SK-N-SH treated with all-trans-retinoic acid at 6 μM for 48 hours (cell line): Measurements from ENCODE around the gene DNAJC10.

Experiments
- ATAC-seq: fragments of 200-7000 bp; cut with Tn5 transposase; 3 replicates; pipeline ENCODE4 v1.9.1; 2020; ENCODE audit warnings: mild to moderate bottlenecking, moderate library complexity
- ARNTL ChIP-seq: fragments of 450-650 bp; formaldehyde crosslinking; IDR thresholded peaks from 2 replicates; pipeline ENCODE4 v1.5.0; 2020; ENCODE audit warnings: low read depth, mild to moderate bottlenecking, moderate library complexity, borderline replicate concordance
- CSDC2 ChIP-seq: fragments of 250-450 bp; sonication (Bioruptor Pico); IDR thresholded peaks from 2 replicates; pipeline ENCODE4 v1.5.0; 2020; ENCODE audit warnings: mild to moderate bottlenecking, moderate library complexity
- CSRNP3 ChIP-seq: fragments of 250-450 bp; sonication (Bioruptor Pico); IDR thresholded peaks from 2 replicates; pipeline ENCODE4 v1.5.1; 2021; ENCODE audit warnings: mild to moderate bottlenecking, moderate library complexity
- ESRRG ChIP-seq: fragments of 250-450 bp; sonication (Bioruptor Pico); IDR thresholded peaks from 2 replicates; pipeline ENCODE4 v1.6.1; 2021; ENCODE audit warnings: mild to moderate bottlenecking
- GLIS3 ChIP-seq: fragments of 250-450 bp; sonication (Bioruptor Pico); IDR thresholded peaks from 2 replicates; pipeline ENCODE4 v1.5.0; 2020; ENCODE audit warnings: mild to moderate bottlenecking, moderate library complexity
- ISL1 ChIP-seq: fragments of 250-450 bp; sonication (Bioruptor Pico); IDR thresholded peaks from 2 replicates; pipeline ENCODE4 v2.1.2; 2022; ENCODE audit warnings: mild to moderate bottlenecking, moderate library complexity
- OSR1 ChIP-seq: fragments of 250-450 bp; sonication (Bioruptor Pico); IDR thresholded peaks from 2 replicates; pipeline ENCODE4 v1.8.0; 2022; ENCODE audit warnings: moderate library complexity, mild to moderate bottlenecking, inconsistent platforms
- PPARA ChIP-seq: fragments of 250-450 bp; sonication (Bioruptor Pico); IDR thresholded peaks from 2 replicates; pipeline ENCODE4 v1.5.0; 2020; ENCODE audit warnings: mild to moderate bottlenecking, borderline replicate concordance
- RARB ChIP-seq: fragments of 250-450 bp; sonication (Bioruptor Pico); IDR thresholded peaks from 2 replicates; pipeline ENCODE4 v1.8.0; 2021; ENCODE audit warnings: mild to moderate bottlenecking, moderate library complexity
- SNAI2 ChIP-seq: fragments of 250-450 bp; sonication (Bioruptor Pico); IDR thresholded peaks from 2 replicates; pipeline ENCODE4 v1.5.0; 2020; ENCODE audit warnings: mild to moderate bottlenecking, moderate library complexity
- TCF4 ChIP-seq: fragments of 250-450 bp; sonication (Bioruptor Pico); IDR thresholded peaks from 2 replicates; pipeline ENCODE4 v1.8.0; 2021; ENCODE audit warnings: mild to moderate bottlenecking, moderate library complexity, borderline replicate concordance
- TOX ChIP-seq: fragments of 250-450 bp; sonication (Bioruptor Pico); IDR thresholded peaks from 2 replicates; pipeline ENCODE4 v1.8.0; 2021; ENCODE audit warnings: mild to moderate bottlenecking, moderate library complexity, borderline replicate concordance
- ZC3H10 ChIP-seq: fragments of 250-450 bp; sonication (Bioruptor Pico); IDR thresholded peaks from 2 replicates; pipeline ENCODE4 v1.5.1; 2021; ENCODE audit warnings: mild to moderate bottlenecking, moderate library complexity
- ZFP3 ChIP-seq: fragments of 250-450 bp; sonication (Bioruptor Pico); IDR thresholded peaks from 2 replicates; pipeline ENCODE4 v1.5.0; 2020; ENCODE audit warnings: mild to moderate bottlenecking, moderate library complexity
- ZFP30 ChIP-seq: fragments of 450-650 bp; formaldehyde crosslinking; IDR thresholded peaks from 2 replicates; pipeline ENCODE4 v1.5.0; 2022; ENCODE audit warnings: mild to moderate bottlenecking, moderate library complexity
- ZNF565 ChIP-seq: fragments of 450-650 bp; formaldehyde crosslinking; conservative IDR thresholded peaks from 2 replicates; pipeline ENCODE4 v1.5.0; 2020; ENCODE audit warnings: low read depth, mild to moderate bottlenecking, moderate library complexity
- ZNF70 ChIP-seq: fragments of 450-650 bp; formaldehyde crosslinking; IDR thresholded peaks from 2 replicates; pipeline ENCODE4 v1.5.0; 2020; ENCODE audit warnings: mild to moderate bottlenecking, moderate library complexity
- ZNF8 ChIP-seq: fragments of 450-650 bp; formaldehyde crosslinking; IDR thresholded peaks from 2 replicates; pipeline ENCODE4 v1.5.0; 2020; ENCODE audit warnings: mild to moderate bottlenecking, moderate library complexity
- TF ChIP-seq, protein P1 (sequence below): fragments of 250-450 bp; sonication (Bioruptor Pico); IDR thresholded peaks from 2 replicates; pipeline ENCODE4 v1.5.1; 2020; ENCODE audit warnings: low read depth, mild to moderate bottlenecking, moderate library complexity
- TF ChIP-seq, protein P2 (sequence below): fragments of 250-450 bp; sonication (Bioruptor Pico); IDR thresholded peaks from 2 replicates; pipeline ENCODE4 v1.8.0; 2021; ENCODE audit warnings: low read depth, mild to moderate bottlenecking, moderate library complexity, borderline replicate concordance
- TF ChIP-seq, protein P3 (sequence below): fragments of 250-450 bp; sonication (Bioruptor Pico); IDR thresholded peaks from 2 replicates; pipeline ENCODE4 v1.5.0; 2020; ENCODE audit warnings: mild to moderate bottlenecking, moderate library complexity
- TF ChIP-seq, protein P4 (sequence below): fragments of 250-450 bp; sonication (Bioruptor Pico); IDR thresholded peaks from 2 replicates; pipeline ENCODE4 v1.8.0; 2020; ENCODE audit warnings: mild to moderate bottlenecking, moderate library complexity, borderline replicate concordance

The DNAJC10 gene

DNA sequence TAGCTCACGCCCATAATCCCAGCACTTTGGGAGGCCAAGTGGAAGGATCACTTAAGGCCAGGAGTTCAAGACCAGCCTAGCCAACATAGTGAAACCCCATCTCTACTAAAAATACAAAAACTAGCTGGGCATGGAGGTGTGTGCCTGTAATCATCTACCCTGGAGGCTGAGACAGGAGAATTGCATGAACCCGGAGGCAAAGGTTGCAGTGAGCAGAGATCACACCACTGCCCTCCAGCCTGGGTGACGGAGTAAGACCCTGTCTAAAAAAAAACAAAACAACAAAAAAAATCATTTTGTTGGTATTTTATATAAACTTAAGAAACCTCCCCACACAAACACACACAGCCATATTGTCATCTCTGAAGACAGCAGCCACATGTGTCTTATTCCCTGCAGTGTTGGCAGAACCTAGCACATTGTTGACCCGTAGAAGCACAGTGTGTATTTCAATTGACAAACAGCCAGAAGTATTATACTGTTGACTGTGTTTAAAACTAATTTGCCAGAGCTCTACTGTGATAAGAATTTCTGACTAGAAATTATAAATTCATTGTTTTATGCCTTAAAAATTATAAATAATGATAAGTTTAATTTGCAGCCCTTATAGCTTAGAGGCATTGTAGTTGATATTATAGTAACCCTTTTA lies 68.1 kb downstream of the DNAJC10 start (continued):
- TF ChIP-seq OSR1 (CRISPR knock-in tag) (no peak), ESRRG (CRISPR knock-in tag) (no peak), SNAI2 (no peak), ZNF70 (CRISPR knock-in tag) (no peak)
- TF ChIP-seq, protein P1, sequence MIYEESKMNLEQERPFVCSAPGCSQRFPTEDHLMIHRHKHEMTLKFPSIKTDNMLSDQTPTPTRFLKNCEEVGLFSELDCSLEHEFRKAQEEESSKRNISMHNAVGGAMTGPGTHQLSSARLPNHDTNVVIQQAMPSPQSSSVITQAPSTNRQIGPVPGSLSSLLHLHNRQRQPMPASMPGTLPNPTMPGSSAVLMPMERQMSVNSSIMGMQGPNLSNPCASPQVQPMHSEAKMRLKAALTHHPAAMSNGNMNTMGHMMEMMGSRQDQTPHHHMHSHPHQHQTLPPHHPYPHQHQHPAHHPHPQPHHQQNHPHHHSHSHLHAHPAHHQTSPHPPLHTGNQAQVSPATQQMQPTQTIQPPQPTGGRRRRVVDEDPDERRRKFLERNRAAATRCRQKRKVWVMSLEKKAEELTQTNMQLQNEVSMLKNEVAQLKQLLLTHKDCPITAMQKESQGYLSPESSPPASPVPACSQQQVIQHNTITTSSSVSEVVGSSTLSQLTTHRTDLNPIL (CRISPR knock-in tag) = no peak

DNA sequence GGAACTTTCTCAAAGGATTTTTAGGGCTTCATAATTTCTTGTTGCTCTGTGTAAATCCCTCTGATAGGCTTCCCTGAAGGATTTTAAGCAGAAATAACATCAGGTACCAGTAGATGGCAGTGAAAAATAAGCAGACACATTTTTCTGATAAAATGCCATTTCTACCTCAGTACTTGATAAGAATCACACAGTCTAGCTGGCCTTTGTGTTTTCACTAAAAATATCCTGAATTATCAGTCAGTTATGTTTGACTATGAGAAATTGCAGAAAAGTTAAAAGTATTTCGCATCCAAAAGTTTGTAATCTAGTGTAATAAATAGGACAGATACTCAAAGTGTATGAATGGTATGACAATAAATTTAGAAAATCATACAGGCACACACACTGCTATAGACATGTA lies 68.7 kb downstream of the DNAJC10 start:
- TF ChIP-seq ESRRG (CRISPR knock-in tag) (no peak), OSR1 (CRISPR knock-in tag) (no peak), ZFP3 (CRISPR knock-in tag) (no peak), TOX (CRISPR knock-in tag) (no peak), ZNF70 (CRISPR knock-in tag) (no peak), RARB (CRISPR knock-in tag) (no peak), ZC3H10 (CRISPR knock-in tag) (no peak), ISL1 (CRISPR knock-in tag) (no peak), CSRNP3 (CRISPR knock-in tag) (no peak), ARNTL (CRISPR knock-in tag) (no peak), ZFP30 (CRISPR knock-in tag) (no peak), ZNF565 (no peak), GLIS3 (no peak), PPARA (CRISPR knock-in tag) (no peak)
- TF ChIP-seq, protein P2, sequence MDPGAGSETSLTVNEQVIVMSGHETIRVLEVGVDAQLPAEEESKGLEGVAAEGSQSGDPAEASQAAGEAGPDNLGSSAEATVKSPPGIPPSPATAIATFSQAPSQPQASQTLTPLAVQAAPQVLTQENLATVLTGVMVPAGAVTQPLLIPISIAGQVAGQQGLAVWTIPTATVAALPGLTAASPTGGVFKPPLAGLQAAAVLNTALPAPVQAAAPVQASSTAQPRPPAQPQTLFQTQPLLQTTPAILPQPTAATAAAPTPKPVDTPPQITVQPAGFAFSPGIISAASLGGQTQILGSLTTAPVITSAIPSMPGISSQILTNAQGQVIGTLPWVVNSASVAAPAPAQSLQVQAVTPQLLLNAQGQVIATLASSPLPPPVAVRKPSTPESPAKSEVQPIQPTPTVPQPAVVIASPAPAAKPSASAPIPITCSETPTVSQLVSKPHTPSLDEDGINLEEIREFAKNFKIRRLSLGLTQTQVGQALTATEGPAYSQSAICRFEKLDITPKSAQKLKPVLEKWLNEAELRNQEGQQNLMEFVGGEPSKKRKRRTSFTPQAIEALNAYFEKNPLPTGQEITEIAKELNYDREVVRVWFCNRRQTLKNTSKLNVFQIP (CRISPR knock-in tag) = no peak
- TF ChIP-seq, protein P3, sequence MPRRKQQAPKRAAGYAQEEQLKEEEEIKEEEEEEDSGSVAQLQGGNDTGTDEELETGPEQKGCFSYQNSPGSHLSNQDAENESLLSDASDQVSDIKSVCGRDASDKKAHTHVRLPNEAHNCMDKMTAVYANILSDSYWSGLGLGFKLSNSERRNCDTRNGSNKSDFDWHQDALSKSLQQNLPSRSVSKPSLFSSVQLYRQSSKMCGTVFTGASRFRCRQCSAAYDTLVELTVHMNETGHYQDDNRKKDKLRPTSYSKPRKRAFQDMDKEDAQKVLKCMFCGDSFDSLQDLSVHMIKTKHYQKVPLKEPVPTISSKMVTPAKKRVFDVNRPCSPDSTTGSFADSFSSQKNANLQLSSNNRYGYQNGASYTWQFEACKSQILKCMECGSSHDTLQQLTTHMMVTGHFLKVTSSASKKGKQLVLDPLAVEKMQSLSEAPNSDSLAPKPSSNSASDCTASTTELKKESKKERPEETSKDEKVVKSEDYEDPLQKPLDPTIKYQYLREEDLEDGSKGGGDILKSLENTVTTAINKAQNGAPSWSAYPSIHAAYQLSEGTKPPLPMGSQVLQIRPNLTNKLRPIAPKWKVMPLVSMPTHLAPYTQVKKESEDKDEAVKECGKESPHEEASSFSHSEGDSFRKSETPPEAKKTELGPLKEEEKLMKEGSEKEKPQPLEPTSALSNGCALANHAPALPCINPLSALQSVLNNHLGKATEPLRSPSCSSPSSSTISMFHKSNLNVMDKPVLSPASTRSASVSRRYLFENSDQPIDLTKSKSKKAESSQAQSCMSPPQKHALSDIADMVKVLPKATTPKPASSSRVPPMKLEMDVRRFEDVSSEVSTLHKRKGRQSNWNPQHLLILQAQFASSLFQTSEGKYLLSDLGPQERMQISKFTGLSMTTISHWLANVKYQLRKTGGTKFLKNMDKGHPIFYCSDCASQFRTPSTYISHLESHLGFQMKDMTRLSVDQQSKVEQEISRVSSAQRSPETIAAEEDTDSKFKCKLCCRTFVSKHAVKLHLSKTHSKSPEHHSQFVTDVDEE (CRISPR knock-in tag) = no peak
- TF ChIP-seq, protein P1 (CRISPR knock-in tag) = no peak
- peak; percentile 84 for ATAC-seq

DNA sequence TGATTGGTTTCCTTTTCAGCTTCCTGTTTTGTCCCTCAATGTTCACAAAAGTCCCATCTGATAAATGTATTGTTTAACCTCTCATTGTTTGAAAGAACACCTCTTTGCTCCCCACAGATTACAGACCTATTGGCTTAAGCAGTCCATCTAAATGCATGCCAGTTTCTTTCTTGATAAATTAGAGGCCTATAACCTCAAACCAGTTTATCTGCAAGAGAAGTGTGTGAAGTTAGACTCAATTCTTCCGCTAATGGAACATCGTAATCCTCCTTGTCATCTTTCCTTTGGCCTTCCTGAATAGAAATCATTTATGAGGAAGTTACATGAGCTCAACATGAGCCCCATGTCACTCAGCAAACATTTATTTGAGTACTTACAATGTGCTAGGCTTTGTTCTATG lies 76.4 kb downstream of the DNAJC10 start:
- no peak for ATAC-seq
- TF ChIP-seq TCF4 (CRISPR knock-in tag) = no peak
- no peak for TF ChIP-seq ZFP30 (CRISPR knock-in tag)
- TF ChIP-seq CSRNP3 (CRISPR knock-in tag) = no peak
- TF ChIP-seq, protein P4, sequence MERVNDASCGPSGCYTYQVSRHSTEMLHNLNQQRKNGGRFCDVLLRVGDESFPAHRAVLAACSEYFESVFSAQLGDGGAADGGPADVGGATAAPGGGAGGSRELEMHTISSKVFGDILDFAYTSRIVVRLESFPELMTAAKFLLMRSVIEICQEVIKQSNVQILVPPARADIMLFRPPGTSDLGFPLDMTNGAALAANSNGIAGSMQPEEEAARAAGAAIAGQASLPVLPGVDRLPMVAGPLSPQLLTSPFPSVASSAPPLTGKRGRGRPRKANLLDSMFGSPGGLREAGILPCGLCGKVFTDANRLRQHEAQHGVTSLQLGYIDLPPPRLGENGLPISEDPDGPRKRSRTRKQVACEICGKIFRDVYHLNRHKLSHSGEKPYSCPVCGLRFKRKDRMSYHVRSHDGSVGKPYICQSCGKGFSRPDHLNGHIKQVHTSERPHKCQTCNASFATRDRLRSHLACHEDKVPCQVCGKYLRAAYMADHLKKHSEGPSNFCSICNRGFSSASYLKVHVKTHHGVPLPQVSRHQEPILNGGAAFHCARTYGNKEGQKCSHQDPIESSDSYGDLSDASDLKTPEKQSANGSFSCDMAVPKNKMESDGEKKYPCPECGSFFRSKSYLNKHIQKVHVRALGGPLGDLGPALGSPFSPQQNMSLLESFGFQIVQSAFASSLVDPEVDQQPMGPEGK = no peak
- no peak for TF ChIP-seq PPARA (CRISPR knock-in tag)
- TF ChIP-seq ZC3H10 (CRISPR knock-in tag) = no peak
- TF ChIP-seq, protein P2 (CRISPR knock-in tag) = no peak
- no peak for TF ChIP-seq ZNF8 (CRISPR knock-in tag)
- TF ChIP-seq RARB (CRISPR knock-in tag) = no peak
- no peak for TF ChIP-seq CSDC2 (CRISPR knock-in tag)
- TF ChIP-seq, protein P1 (CRISPR knock-in tag) = no peak
